Left lung (tissue), 10 donors: ENCODE measurements around the gene HDAC9. TPM values are rescaled to one million over a fixed set of nuclear protein-coding genes. Genes with fewer than 3 reads are reported as not detected.

Source experiments
- ATAC-seq: fragments of 200-7000 bp; cut with Tn5 transposase; one replicate; pipeline ENCODE4 v1.9.1; 2020; ENCODE audit warnings: moderate library complexity
- DNase-seq, 4 donors: peaks; one replicate each; pipeline ENCODE4 v3.0.0-alpha.2; 2013 to 2020
- H3K27ac ChIP-seq, 2 donors: fragments of 200-600 bp; sonication (generic) in 1 of 2; one replicate each; pipeline versions ENCODE4 v1.5.0 to v1.8.0; 2020 to 2021
- H3K27me3 ChIP-seq, 2 donors: fragments of 200-600 bp; sonication (generic) in 1 of 2; one replicate each; pipeline versions ENCODE4 v1.5.0 to v1.8.0; 2020 to 2021
- H3K36me3 ChIP-seq, 2 donors: fragments of 200-600 bp; sonication (generic) in 1 of 2; one replicate each; pipeline versions ENCODE4 v1.5.0 to v1.8.0; 2020 to 2021
- H3K4me1 ChIP-seq, 2 donors: fragments of 200-600 bp; one replicate each; pipeline ENCODE4 v1.8.0; 2021
- H3K4me3 ChIP-seq, 2 donors: fragments of 200-600 bp; sonication (generic) in 1 of 2; one replicate each; pipeline versions ENCODE4 v1.5.0 to v1.8.0; 2020 to 2021; ENCODE audit warnings: mild to moderate bottlenecking in 1 of 2
- H3K9me3 ChIP-seq, 2 donors: fragments of 200-600 bp; sonication (generic) in 1 of 2; one replicate each; pipeline versions ENCODE4 v1.5.0 to v1.8.0; 2020 to 2021
- intact Hi-C, 2 donors: fragments of 100-400 bp; cut with DNase I; formaldehyde crosslinking; loops; one replicate each; pipeline versions ENCODE4 v1.11.2 to v1.14.2; 2022
- polyA plus RNA-seq, 6 donors: library from polyadenylated mRNA; unstranded; fragments of 120-200 nt; gene quantifications; one replicate each; pipeline ENCODE4 v1.2.1, GENCODE V29; 2013; ENCODE audit not compliant: insufficient read length in 6 of 6
- total RNA-seq, 2 donors: library from RNA; stranded (reverse); fragmentation: NEBNext Ultra II Directional; extraction: Animal tissue kit (Norgen Biotek cat#: 25700); gene quantifications; one replicate each; pipeline ENCODE4 v1.2.1, GENCODE V29; 2021
- TF ChIP-seq, protein P1 (sequence below), 2 donors: fragments of 200-600 bp; sonication (generic) in 1 of 2; IDR thresholded peaks; one replicate each; pipeline versions ENCODE4 v1.5.0 to v1.8.0; 2021; ENCODE audit warnings: antibody characterized with exemption in 2 of 2
- donor health status: DM: no; HTN: yes; CAD: no.
- donor health status: DM: no; HTN: no; CAD: no.

HDAC9 gene
- total and polyA plus RNA-seq, 8 donors, result 6.7 to 13.2 (median 9.6) TPM

GRCh38 chr7:18835001-18835690 is 339.6 kb downstream of the HDAC9 start:
- Histone ChIP-seq H3K4me1 (no peaks in the 10 kb centered on the region), H3K27ac (no peak overlapping the region), H3K36me3 (no peaks in the 10 kb centered on the region), H3K9me3 (no peaks in the 10 kb centered on the region), H3K27me3 (no peaks in the 10 kb centered on the region), H3K4me3 (no peak overlapping the region)
- DNase-seq (no peak), ATAC-seq (no peak)
- TF ChIP-seq, protein P1, sequence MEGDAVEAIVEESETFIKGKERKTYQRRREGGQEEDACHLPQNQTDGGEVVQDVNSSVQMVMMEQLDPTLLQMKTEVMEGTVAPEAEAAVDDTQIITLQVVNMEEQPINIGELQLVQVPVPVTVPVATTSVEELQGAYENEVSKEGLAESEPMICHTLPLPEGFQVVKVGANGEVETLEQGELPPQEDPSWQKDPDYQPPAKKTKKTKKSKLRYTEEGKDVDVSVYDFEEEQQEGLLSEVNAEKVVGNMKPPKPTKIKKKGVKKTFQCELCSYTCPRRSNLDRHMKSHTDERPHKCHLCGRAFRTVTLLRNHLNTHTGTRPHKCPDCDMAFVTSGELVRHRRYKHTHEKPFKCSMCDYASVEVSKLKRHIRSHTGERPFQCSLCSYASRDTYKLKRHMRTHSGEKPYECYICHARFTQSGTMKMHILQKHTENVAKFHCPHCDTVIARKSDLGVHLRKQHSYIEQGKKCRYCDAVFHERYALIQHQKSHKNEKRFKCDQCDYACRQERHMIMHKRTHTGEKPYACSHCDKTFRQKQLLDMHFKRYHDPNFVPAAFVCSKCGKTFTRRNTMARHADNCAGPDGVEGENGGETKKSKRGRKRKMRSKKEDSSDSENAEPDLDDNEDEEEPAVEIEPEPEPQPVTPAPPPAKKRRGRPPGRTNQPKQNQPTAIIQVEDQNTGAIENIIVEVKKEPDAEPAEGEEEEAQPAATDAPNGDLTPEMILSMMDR (IDR thresholded peaks at IDR 0.05), result no peak
- intact Hi-C loops, result no loop called here

DNA sequence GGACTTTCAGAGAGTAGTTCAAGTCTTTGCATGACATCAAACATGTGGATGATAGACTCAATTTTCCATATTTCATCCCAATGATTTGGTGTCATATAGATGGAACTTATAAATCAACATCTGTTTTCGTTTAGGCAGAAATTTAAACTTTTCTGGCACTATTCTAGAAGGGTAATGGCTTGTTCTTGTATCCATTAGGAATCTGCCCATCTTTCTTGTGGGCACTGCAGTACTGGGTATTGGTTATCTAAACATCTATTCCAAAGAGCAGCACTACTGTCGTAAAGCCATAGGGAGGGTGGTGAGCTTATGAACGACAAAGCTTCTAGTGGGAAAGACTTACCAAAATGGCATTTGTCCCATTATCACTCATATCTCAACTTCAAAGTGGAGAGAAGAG is 348.4 kb downstream of the HDAC9 start:
- Histone ChIP-seq H3K27ac (no peak overlapping the region), H3K9me3 (no peaks in the 10 kb centered on the region), H3K36me3 (no peaks in the 10 kb centered on the region), H3K27me3 (no peaks in the 10 kb centered on the region), H3K4me1 (no peaks in the 10 kb centered on the region), H3K4me3 (no peak overlapping the region)
- no peak for ATAC-seq
- intact Hi-C loops, result no loop called here
- TF ChIP-seq, protein P1 (IDR thresholded peaks at IDR 0.05), result no peak
- no peak for DNase-seq

GRCh38 chr7:18844735-18845134 is 349.2 kb downstream of the HDAC9 start:
- no peak for DNase-seq
- H3K27ac ChIP-seq, result no peak overlapping the region
- H3K4me3 ChIP-seq, result no peak overlapping the region
- H3K36me3 ChIP-seq, result no peaks in the 10 kb centered on the region
- TF ChIP-seq, protein P1 (IDR thresholded peaks at IDR 0.05), result no peak
- H3K4me1 ChIP-seq, result no peaks in the 10 kb centered on the region
- no peaks in the 10 kb centered on the region for H3K9me3 ChIP-seq
- intact Hi-C loops, result no loop called here
- no peaks in the 10 kb centered on the region for H3K27me3 ChIP-seq
- no peak for ATAC-seq

GRCh38 chr7:18845700-18846099 is 350.2 kb downstream of the HDAC9 start:
- Histone ChIP-seq H3K4me3 (no peak overlapping the region), H3K27me3 (no peaks in the 10 kb centered on the region), H3K9me3 (no peaks in the 10 kb centered on the region), H3K4me1 (no peaks in the 10 kb centered on the region), H3K27ac (no peak overlapping the region), H3K36me3 (no peaks in the 10 kb centered on the region)
- DNase-seq, result no peak
- intact Hi-C loops, result no loop called here
- TF ChIP-seq, protein P1 (IDR thresholded peaks at IDR 0.05), result no peak
- ATAC-seq, result no peak

GRCh38 chr7:18846765-18847215 is 351.2 kb downstream of the HDAC9 start:
- H3K36me3 ChIP-seq, result no peaks in the 10 kb centered on the region
- H3K9me3 ChIP-seq, result no peaks in the 10 kb centered on the region
- ATAC-seq (no peak), DNase-seq (no peak)
- TF ChIP-seq, protein P1 (IDR thresholded peaks at IDR 0.05), result no peak
- H3K4me3 ChIP-seq, result no peak overlapping the region
- H3K27me3 ChIP-seq, result no peaks in the 10 kb centered on the region
- no peak overlapping the region for H3K27ac ChIP-seq
- intact Hi-C loops, result no loop called here
- no peaks in the 10 kb centered on the region for H3K4me1 ChIP-seq
